Lower lobe of right lung (tissue), 2 donors: ENCODE results near the gene ANKRD10. TPM values are rescaled to one million over a fixed set of nuclear protein-coding genes. Genes with fewer than 3 reads are reported as not detected.
A peak's percentile ranks its signal among the peaks of the same experiment; 100 is the strongest.

Source experiments
- ATAC-seq, 2 donors: fragments of 200-7000 bp; cut with Tn5 transposase; one replicate each; pipeline ENCODE4 v1.9.1; 2020 to 2022; ENCODE audit warnings: mild to moderate bottlenecking in 2 of 2, moderate library complexity in 2 of 2
- DNase-seq: peaks from one replicate; pipeline ENCODE4 v3.0.0-alpha.2; 2020
- H3K27ac ChIP-seq: fragments of 200-600 bp; one replicate; pipeline ENCODE4 v1.8.0; 2022
- H3K27me3 ChIP-seq: fragments of 200-600 bp; one replicate; pipeline ENCODE4 v1.8.0; 2022; ENCODE audit warnings: low read depth
- H3K36me3 ChIP-seq: fragments of 200-600 bp; one replicate; pipeline ENCODE4 v1.8.0; 2022; ENCODE audit warnings: mild to moderate bottlenecking
- H3K4me1 ChIP-seq: fragments of 200-600 bp; one replicate; pipeline ENCODE4 v1.8.0; 2022
- H3K4me3 ChIP-seq: fragments of 200-600 bp; one replicate; pipeline ENCODE4 v1.8.0; 2022; ENCODE audit warnings: mild to moderate bottlenecking
- H3K9me3 ChIP-seq: fragments of 200-600 bp; one replicate; pipeline ENCODE4 v1.8.0; 2022
- CTCF ChIP-seq: fragments of 200-600 bp; IDR thresholded peaks from one replicate; pipeline ENCODE4 v1.8.0; 2022; ENCODE audit warnings: antibody characterized with exemption, mild to moderate bottlenecking
- intact Hi-C: fragments of 100-400 bp; cut with DNase I; formaldehyde crosslinking; loops from one replicate; pipeline ENCODE4 v1.11.0; 2022
- total RNA-seq: library from RNA; stranded (reverse); fragmentation: NEBNext Ultra II Directional; extraction: Animal tissue kit (Norgen Biotek cat#: 25700); gene quantifications from one replicate; pipeline ENCODE4 v1.2.1, GENCODE V29; 2021
- donor health status: DM: no; HTN: yes; CAD: no; lungs with severe emphysema.

ANKRD10 gene
- total RNA-seq, 1 donor from 2014 or later, result 132 TPM

- DNase-seq (no peak), ATAC-seq (peak in 1 of 2 donors; percentile 42)
- intact Hi-C loops, result no loop called here
- H3K27me3 ChIP-seq, result no peaks in the 10 kb centered on the region
- no peak overlapping the region for H3K4me3 ChIP-seq
- H3K27ac ChIP-seq, result no peak overlapping the region
- no peak for TF ChIP-seq CTCF
- H3K9me3 ChIP-seq, result no peaks in the 10 kb centered on the region
- no peaks in the 10 kb centered on the region for H3K4me1 ChIP-seq
- no peaks in the 10 kb centered on the region for H3K36me3 ChIP-seq
Observed at GRCh38 chr13:110853235-110853721, 61.6 kb downstream of the ANKRD10 start.

GRCh38 chr13:110850840-110851239, 64.0 kb downstream of the ANKRD10 start:
- H3K27ac ChIP-seq, result no peak overlapping the region
- intact Hi-C loops, result no loop called here
- ATAC-seq, result no peak
- H3K4me1 ChIP-seq, result no peaks in the 10 kb centered on the region
- H3K27me3 ChIP-seq, result no peaks in the 10 kb centered on the region
- no peak overlapping the region for H3K4me3 ChIP-seq
- H3K36me3 ChIP-seq, result no peaks in the 10 kb centered on the region
- no peak for TF ChIP-seq CTCF
- H3K9me3 ChIP-seq, result no peaks in the 10 kb centered on the region
- no peak for DNase-seq

GRCh38 chr13:110850006-110850405, 64.9 kb downstream of the ANKRD10 start:
- Histone ChIP-seq H3K27ac (no peak overlapping the region), H3K4me3 (no peak overlapping the region), H3K9me3 (no peaks in the 10 kb centered on the region), H3K4me1 (no peaks in the 10 kb centered on the region), H3K27me3 (no peaks in the 10 kb centered on the region), H3K36me3 (no peaks in the 10 kb centered on the region)
- intact Hi-C loops, result no loop called here
- no peak for ATAC-seq
- no peak for TF ChIP-seq CTCF
- no peak for DNase-seq

GRCh38 chr13:110845520-110845919, 69.3 kb downstream of the ANKRD10 start:
- no peaks in the 10 kb centered on the region for H3K4me1 ChIP-seq
- intact Hi-C loops, result no loop called here
- no peak for ATAC-seq
- H3K27me3 ChIP-seq, result peaks cover 12% of the 10 kb centered on the region
- H3K4me3 ChIP-seq, result no peak overlapping the region
- TF ChIP-seq CTCF, result no peak
- no peaks in the 10 kb centered on the region for H3K36me3 ChIP-seq
- H3K27ac ChIP-seq, result no peak overlapping the region
- DNase-seq, result no peak
- H3K9me3 ChIP-seq, result no peaks in the 10 kb centered on the region

GRCh38 chr13:110841846-110842245, 73.0 kb downstream of the ANKRD10 start:
- Histone ChIP-seq H3K9me3 (no peaks in the 10 kb centered on the region), H3K4me3 (no peak overlapping the region), H3K36me3 (no peaks in the 10 kb centered on the region), H3K27ac (no peak overlapping the region), H3K27me3 (peaks cover 12% of the 10 kb centered on the region), H3K4me1 (no peaks in the 10 kb centered on the region)
- DNase-seq (no peak), ATAC-seq (no peak)
- no peak for TF ChIP-seq CTCF
- intact Hi-C loops, result no loop called here

- H3K36me3 ChIP-seq, result no peaks in the 10 kb centered on the region
- intact Hi-C loops, result no loop called here
- TF ChIP-seq CTCF, result no peak
Observed at GRCh38 chr13:110841406-110841805, 73.5 kb downstream of the ANKRD10 start.

More at GRCh38 chr13:110841406-110841805, 73.5 kb downstream of the ANKRD10 start:
- Histone ChIP-seq H3K4me1 (no peaks in the 10 kb centered on the region), H3K4me3 (no peak overlapping the region), H3K9me3 (no peaks in the 10 kb centered on the region), H3K27ac (no peak overlapping the region), H3K27me3 (peaks cover 12% of the 10 kb centered on the region)
- DNase-seq (no peak), ATAC-seq (no peak)
